HFF-Myc (cell line): ENCODE results near the gene COPS8.

Experiments used
- DNase-seq: peaks from one replicate; pipeline ENCODE4 v3.0.0-alpha.2; 2011; ENCODE audit warnings: low read depth; ENCODE audit errors: extremely low read depth
- H3K4me3 ChIP-seq: replicated peaks from 2 replicates; pipeline ENCODE4 v1.5.1; 2011; ENCODE audit warnings: low read depth, mild to moderate bottlenecking, control low read depth, low read length
- TF ChIP-seq, protein P1 (sequence below): IDR thresholded peaks from 2 replicates; pipeline ENCODE4 v1.5.1; 2012; ENCODE audit warnings: mild to moderate bottlenecking, low read depth, low read length, control low read depth; ENCODE audit errors: missing control alignments

Gene COPS8

DNA sequence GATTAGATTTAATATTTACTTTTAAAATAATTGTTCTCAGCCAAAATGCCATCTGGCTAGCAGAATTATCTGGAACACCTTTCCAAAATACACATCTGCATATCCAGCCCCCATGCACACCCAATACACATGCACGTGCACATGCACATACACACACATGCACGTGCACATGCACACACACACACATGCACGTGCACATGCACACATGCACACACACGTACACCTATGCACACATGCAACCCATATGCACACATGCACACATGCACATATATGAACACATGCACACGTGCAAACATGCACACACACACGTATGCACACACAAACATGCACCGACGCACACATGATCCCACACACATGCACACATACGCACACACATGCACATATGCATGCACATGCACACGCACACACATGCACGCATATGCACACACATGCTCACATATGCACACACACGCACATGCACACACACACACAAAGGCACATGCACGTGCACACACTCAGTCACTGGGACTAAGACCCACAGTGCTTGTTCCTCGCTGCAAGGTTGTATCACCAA is 53.5 kb downstream of the COPS8 start:
- H3K4me3 ChIP-seq, result no peak overlapping the region
- DNase-seq, result no peak
- TF ChIP-seq, protein P1, sequence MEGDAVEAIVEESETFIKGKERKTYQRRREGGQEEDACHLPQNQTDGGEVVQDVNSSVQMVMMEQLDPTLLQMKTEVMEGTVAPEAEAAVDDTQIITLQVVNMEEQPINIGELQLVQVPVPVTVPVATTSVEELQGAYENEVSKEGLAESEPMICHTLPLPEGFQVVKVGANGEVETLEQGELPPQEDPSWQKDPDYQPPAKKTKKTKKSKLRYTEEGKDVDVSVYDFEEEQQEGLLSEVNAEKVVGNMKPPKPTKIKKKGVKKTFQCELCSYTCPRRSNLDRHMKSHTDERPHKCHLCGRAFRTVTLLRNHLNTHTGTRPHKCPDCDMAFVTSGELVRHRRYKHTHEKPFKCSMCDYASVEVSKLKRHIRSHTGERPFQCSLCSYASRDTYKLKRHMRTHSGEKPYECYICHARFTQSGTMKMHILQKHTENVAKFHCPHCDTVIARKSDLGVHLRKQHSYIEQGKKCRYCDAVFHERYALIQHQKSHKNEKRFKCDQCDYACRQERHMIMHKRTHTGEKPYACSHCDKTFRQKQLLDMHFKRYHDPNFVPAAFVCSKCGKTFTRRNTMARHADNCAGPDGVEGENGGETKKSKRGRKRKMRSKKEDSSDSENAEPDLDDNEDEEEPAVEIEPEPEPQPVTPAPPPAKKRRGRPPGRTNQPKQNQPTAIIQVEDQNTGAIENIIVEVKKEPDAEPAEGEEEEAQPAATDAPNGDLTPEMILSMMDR, result no peak

- H3K4me3 ChIP-seq, result no peak overlapping the region
- no peak for DNase-seq
- TF ChIP-seq, protein P1, result no peak
Observed at GRCh38 chr2:237140689-237141285, 55.1 kb downstream of the COPS8 start.

- TF ChIP-seq, protein P1, result no peak
- no peak overlapping the region for H3K4me3 ChIP-seq
- no peak for DNase-seq
Observed at GRCh38 chr2:237141571-237142051, 55.9 kb downstream of the COPS8 start.

DNA sequence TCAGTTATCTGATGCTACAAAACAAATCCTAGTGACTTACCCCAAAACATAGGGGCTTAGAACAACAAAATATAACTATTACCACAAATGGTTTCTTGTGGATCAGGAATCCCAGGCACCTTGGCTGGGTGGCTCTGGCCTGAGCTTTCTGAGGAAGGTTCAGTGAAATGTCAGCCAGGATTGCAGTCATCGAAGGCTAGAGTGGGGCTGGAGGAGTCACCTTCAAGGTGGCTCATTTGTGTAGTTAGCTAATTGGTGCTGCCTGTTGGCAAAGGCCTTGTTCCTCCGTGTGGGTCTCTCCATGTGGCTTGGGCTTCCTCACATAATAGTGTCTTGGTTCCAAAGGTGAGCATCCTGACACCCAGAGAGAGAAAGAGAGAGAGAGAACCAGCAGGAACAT is 57.4 kb downstream of the COPS8 start:
- no peak overlapping the region for H3K4me3 ChIP-seq
- TF ChIP-seq, protein P1, result no peak
- no peak for DNase-seq

DNA sequence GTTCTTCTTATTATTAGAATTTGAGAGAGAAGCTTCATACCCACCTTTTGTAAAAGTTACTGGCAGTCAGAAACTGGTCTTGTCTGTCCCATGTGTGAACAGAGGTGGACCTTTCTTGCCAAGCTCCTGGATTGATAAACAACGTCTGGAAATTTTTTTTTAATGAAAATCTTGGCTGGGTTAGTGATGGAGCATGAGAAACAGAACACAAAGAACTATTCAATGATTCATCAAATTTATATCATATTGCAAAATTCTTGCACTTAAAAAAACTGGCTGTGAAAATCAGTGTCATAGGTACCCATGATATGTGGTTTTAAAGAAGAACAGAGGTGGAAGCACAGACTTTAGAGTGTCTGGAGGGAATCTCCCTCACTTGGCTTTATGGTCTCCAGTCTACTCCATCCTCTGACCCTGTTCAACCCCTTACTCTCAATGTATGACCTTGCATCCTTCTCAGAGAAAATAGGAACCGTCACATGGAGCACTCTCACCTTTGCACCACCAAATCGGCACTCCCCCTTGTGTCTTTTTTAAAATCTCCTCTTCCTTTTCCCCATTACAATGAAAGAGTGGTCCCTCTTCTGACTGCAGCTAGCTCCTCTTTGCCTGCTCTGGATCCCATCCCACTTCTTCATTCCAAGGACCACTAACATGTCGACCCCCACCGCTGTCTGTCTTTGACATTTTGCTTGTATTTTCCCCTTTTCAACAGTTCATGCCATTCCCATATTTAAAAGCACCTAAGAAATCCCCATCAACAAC is 58.2 kb downstream of the COPS8 start:
- TF ChIP-seq, protein P1, result no peak
- no peak for DNase-seq
- H3K4me3 ChIP-seq, result no peak overlapping the region

GRCh38 chr2:237144516-237144915 is 58.8 kb downstream of the COPS8 start:
- TF ChIP-seq, protein P1, result no peak
- H3K4me3 ChIP-seq, result no peak overlapping the region
- DNase-seq, result no peak
